Colonic mucosa (tissue), 4 donors: ENCODE measurements around the gene DYSF. TPM values are rescaled to one million over a fixed set of nuclear protein-coding genes. Genes with fewer than 3 reads are reported as not detected.

Experiments used
- DNase-seq: peaks from one replicate; pipeline ENCODE4 v3.0.0-alpha.2; 2020
- H3K27ac ChIP-seq: fragments of 200-600 bp; one replicate; pipeline ENCODE4 v1.8.0; 2021
- H3K27me3 ChIP-seq: fragments of 200-600 bp; one replicate; pipeline ENCODE4 v1.8.0; 2021
- H3K36me3 ChIP-seq: fragments of 200-600 bp; one replicate; pipeline ENCODE4 v1.8.0; 2021
- H3K4me1 ChIP-seq: fragments of 200-600 bp; one replicate; pipeline ENCODE4 v1.8.0; 2021; ENCODE audit warnings: mild to moderate bottlenecking
- H3K4me3 ChIP-seq: fragments of 200-600 bp; one replicate; pipeline ENCODE4 v1.8.0; 2021
- H3K9ac ChIP-seq, 2 donors: one replicate each; pipeline ENCODE4 v1.7.0; 2013; ENCODE audit warnings: control low read depth in 2 of 2, low read depth in 2 of 2, low read length in 2 of 2
- H3K9me3 ChIP-seq: fragments of 200-600 bp; one replicate; pipeline ENCODE4 v1.8.0; 2021
- intact Hi-C: fragments of 100-400 bp; cut with DNase I; formaldehyde crosslinking; loops from one replicate; pipeline ENCODE4 v1.14.1; 2022
- total RNA-seq, 2 donors: library from RNA; stranded (reverse); fragmentation: NEBNext Ultra II Directional in 1 of 2; extraction: Animal tissue kit (Norgen Biotek cat#: 25700) in 1 of 2; gene quantifications; one replicate each; pipeline ENCODE4 v1.2.1, GENCODE V29; 2021
- TF ChIP-seq, protein P1 (sequence below): fragments of 200-600 bp; IDR thresholded peaks from one replicate; pipeline ENCODE4 v1.8.0; 2022; ENCODE audit warnings: antibody characterized with exemption, mild to moderate bottlenecking
- donor health status: healthy.
- donor health status: DM: no; HTN: no; CAD: no.
- donor health status: DM: no; HTN: no; CAD: no.

DYSF gene
- total RNA-seq, 2 donors from 2014 or later: 2.4 to 7.5 TPM

DNA sequence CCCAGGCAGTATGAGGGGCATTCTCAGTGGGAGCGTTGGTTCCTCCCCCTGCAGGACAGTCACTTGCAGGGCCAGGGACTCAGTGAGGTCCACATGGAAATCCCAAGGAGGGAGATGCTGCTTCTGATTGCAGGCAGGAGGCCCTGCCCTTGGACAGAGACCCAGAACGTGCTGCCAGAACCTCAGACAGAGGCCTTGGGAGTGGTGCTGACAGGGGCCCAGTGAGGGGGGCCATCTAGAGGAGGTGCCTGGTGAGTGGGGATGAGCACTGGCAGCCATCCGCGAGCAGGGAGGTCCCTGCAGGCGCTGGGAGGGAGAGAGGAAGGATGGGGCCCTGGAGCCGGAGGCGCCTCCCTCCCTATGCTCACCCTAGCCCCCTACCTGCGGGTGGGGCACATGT is 133.1 kb downstream of the DYSF start:
- H3K9ac ChIP-seq: no peak overlapping the region
- H3K27me3 ChIP-seq: no peaks in the 10 kb centered on the region
- no peaks in the 10 kb centered on the region for H3K36me3 ChIP-seq
- H3K27ac ChIP-seq: no peak overlapping the region
- no peak for DNase-seq
- H3K9me3 ChIP-seq: no peaks in the 10 kb centered on the region
- no peak overlapping the region for H3K4me3 ChIP-seq
- intact Hi-C loops: no loop called here
- TF ChIP-seq, protein P1, sequence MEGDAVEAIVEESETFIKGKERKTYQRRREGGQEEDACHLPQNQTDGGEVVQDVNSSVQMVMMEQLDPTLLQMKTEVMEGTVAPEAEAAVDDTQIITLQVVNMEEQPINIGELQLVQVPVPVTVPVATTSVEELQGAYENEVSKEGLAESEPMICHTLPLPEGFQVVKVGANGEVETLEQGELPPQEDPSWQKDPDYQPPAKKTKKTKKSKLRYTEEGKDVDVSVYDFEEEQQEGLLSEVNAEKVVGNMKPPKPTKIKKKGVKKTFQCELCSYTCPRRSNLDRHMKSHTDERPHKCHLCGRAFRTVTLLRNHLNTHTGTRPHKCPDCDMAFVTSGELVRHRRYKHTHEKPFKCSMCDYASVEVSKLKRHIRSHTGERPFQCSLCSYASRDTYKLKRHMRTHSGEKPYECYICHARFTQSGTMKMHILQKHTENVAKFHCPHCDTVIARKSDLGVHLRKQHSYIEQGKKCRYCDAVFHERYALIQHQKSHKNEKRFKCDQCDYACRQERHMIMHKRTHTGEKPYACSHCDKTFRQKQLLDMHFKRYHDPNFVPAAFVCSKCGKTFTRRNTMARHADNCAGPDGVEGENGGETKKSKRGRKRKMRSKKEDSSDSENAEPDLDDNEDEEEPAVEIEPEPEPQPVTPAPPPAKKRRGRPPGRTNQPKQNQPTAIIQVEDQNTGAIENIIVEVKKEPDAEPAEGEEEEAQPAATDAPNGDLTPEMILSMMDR: no peak
- H3K4me1 ChIP-seq: no peaks in the 10 kb centered on the region

DNA sequence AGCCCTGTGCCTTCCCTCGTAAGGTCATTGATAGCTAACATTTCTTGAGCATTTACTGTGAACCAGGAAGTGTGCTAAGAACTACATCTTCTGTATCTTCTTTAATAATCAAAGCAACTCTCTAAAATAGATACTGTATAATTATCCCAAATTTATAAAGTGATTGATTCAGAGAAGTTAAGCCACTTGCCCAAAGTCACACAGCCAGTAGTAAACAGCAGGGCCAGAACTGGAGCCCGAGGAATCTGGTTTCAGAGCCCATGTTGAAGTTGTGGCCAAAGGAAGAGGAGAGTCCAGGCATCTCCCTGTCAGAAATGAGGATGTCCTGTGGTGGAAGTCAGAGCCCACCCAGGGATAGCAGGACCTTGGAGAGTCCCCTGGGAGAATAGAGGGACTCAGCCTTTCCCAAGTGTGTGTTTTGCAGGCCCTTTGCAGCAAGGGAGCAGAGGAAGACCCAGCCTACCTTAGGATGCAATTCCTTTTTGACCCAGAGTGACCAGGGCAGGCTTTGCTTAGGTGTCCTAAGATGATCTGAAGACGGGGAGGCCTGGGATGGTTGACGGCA is 134.2 kb downstream of the DYSF start:
- no peaks in the 10 kb centered on the region for H3K4me1 ChIP-seq
- H3K36me3 ChIP-seq: no peaks in the 10 kb centered on the region
- H3K27ac ChIP-seq: no peak overlapping the region
- H3K4me3 ChIP-seq: no peak overlapping the region
- DNase-seq: no peak
- H3K9me3 ChIP-seq: no peaks in the 10 kb centered on the region
- TF ChIP-seq, protein P1: no peak
- H3K27me3 ChIP-seq: no peaks in the 10 kb centered on the region
- intact Hi-C loops: no loop called here
- H3K9ac ChIP-seq: no peak overlapping the region

DNA sequence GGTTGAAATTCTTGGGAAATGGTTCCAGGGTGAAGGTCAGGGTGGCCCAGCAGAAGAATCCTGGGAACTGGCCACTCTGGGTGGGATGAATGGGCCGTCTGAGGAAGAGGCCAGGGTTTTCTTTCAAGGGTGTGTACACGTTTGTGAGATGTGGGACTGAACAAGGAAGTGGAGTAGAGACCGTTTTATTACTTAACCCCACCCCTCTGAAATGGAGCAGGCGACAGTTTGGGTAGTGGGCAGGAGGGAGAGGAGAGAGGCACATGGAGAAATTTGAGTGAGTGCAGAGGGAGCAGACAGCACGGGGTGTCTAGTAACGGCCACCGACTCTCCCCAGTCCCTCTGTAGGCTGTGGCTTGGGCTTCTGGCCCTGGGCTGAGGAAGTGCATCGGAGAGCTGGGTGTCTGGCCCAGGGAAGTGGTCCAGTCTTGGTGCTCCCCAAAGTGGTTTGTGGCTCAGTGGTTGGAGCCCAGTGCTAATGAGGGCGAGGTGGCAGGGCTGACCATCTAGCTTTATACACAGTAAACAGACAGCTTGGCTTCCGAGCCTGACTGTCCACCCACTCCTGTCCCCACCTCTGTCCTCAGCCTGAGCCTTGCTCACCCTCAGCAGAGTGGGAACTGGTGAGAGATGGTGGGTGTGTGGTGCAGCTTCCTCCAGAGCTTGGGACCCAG is 135.3 kb downstream of the DYSF start:
- TF ChIP-seq, protein P1: no peak
- H3K36me3 ChIP-seq: no peaks in the 10 kb centered on the region
- H3K9ac ChIP-seq: no peak overlapping the region
- no peak overlapping the region for H3K27ac ChIP-seq
- no peak overlapping the region for H3K4me3 ChIP-seq
- no peaks in the 10 kb centered on the region for H3K27me3 ChIP-seq
- no peaks in the 10 kb centered on the region for H3K9me3 ChIP-seq
- DNase-seq: no peak
- intact Hi-C loops: no loop called here
- no peaks in the 10 kb centered on the region for H3K4me1 ChIP-seq

DNA sequence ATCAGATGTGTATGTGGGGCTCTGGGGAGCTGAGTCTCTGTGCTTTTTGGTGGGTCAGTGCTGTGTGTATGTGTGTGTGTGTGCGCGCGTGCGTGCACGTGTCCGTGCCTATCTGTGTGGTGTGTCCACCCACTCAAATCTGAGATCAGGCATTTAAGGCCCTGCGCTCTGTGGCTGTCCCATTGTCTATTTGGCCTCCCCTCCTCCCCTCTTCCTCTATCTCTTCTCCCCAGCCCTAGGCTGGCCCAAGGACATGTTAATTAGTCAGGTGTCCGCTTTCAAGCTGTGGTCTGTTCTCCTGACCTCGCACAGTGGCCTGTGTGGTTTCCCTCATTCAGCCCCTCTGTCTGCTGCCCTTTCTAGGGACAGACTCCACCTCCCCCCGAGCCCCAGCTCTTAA is 136.4 kb downstream of the DYSF start:
- no peaks in the 10 kb centered on the region for H3K36me3 ChIP-seq
- no peaks in the 10 kb centered on the region for H3K9me3 ChIP-seq
- TF ChIP-seq, protein P1: no peak
- no peak overlapping the region for H3K27ac ChIP-seq
- no peak overlapping the region for H3K9ac ChIP-seq
- intact Hi-C loops: no loop called here
- H3K4me3 ChIP-seq: no peak overlapping the region
- no peak for DNase-seq
- H3K4me1 ChIP-seq: no peaks in the 10 kb centered on the region
- H3K27me3 ChIP-seq: no peaks in the 10 kb centered on the region

DNA sequence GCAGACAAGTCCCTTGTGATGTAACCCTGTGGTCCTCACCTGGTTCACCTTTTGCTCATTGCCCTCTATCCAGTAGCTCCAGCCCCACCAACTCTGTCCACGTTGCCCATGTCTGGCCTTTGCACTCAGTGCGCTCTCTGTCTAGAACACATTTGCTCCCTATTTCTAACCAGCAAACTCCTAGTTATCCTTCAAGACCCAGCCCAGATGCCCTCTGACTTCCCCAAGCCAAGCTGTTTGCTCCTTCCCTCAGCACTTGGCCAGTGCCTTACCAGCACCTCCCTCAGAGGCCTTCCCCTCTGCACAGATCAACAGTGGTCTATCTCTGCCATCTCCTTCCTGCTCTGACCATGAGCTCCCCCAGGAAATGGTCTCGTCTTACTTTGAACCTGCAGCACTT is 137.7 kb downstream of the DYSF start:
- no peak overlapping the region for H3K9ac ChIP-seq
- H3K27me3 ChIP-seq: no peaks in the 10 kb centered on the region
- no peaks in the 10 kb centered on the region for H3K9me3 ChIP-seq
- intact Hi-C loops: no loop called here
- TF ChIP-seq, protein P1: no peak
- H3K27ac ChIP-seq: no peak overlapping the region
- no peaks in the 10 kb centered on the region for H3K4me1 ChIP-seq
- H3K36me3 ChIP-seq: no peaks in the 10 kb centered on the region
- H3K4me3 ChIP-seq: no peak overlapping the region
- DNase-seq: no peak
